Measurements from ENCODE around the gene ARHGEF4.

The ARHGEF4 gene

DNA sequence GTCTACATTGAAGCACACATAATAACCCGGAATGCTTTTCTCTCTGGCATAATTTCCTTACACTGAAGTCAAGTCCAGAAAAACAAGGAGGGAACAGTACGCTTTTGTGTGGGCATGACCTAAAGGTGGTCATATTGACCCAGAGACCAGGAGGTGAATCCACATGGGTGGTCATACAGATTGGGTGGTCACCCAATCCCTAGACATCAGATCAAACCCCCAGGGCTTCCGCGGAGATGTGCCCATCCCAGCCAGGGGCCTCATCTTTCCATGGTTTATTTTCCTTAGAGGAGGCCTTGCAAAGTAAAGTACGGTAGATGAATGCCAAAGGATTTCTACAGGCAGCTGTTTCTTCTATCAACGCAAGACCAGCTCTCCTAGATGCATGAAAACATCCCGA, 217.8 kb downstream of the ARHGEF4 start:
- DNase-seq (ENCODE audit: low read depth) = no peak
- H3K4me3 ChIP-seq (ENCODE audit: control insufficient read depth, low read depth, low read length) = no peak overlapping the region
- TF ChIP-seq, protein P1, sequence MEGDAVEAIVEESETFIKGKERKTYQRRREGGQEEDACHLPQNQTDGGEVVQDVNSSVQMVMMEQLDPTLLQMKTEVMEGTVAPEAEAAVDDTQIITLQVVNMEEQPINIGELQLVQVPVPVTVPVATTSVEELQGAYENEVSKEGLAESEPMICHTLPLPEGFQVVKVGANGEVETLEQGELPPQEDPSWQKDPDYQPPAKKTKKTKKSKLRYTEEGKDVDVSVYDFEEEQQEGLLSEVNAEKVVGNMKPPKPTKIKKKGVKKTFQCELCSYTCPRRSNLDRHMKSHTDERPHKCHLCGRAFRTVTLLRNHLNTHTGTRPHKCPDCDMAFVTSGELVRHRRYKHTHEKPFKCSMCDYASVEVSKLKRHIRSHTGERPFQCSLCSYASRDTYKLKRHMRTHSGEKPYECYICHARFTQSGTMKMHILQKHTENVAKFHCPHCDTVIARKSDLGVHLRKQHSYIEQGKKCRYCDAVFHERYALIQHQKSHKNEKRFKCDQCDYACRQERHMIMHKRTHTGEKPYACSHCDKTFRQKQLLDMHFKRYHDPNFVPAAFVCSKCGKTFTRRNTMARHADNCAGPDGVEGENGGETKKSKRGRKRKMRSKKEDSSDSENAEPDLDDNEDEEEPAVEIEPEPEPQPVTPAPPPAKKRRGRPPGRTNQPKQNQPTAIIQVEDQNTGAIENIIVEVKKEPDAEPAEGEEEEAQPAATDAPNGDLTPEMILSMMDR (conservative IDR thresholded peaks at IDR 0.05; ENCODE audit: control insufficient read depth, insufficient read depth, low read depth, low read length) = no peak

GRCh38 chr2:131055169-131056065, 218.7 kb downstream of the ARHGEF4 start:
- TF ChIP-seq, protein P1 (conservative IDR thresholded peaks at IDR 0.05; ENCODE audit: control insufficient read depth, insufficient read depth, low read depth, low read length) = no peak
- DNase-seq (ENCODE audit: low read depth) = peak; percentile 44

GRCh38 chr2:131056204-131056931, 219.7 kb downstream of the ARHGEF4 start:
- TF ChIP-seq, protein P1 (conservative IDR thresholded peaks at IDR 0.05; ENCODE audit: control insufficient read depth, insufficient read depth, low read depth, low read length) = no peak
- peak; percentile 39 for DNase-seq (ENCODE audit: low read depth)
- H3K4me3 ChIP-seq (ENCODE audit: control insufficient read depth, low read depth, low read length) = no peak overlapping the region

More at GRCh38 chr2:131055169-131056065, 218.7 kb downstream of the ARHGEF4 start:
- no peak overlapping the region for H3K4me3 ChIP-seq (ENCODE audit: control insufficient read depth, low read depth, low read length)

- DNase-seq (ENCODE audit: low read depth) = no peak
- TF ChIP-seq, protein P1 (conservative IDR thresholded peaks at IDR 0.05; ENCODE audit: control insufficient read depth, insufficient read depth, low read depth, low read length) = no peak
- H3K4me3 ChIP-seq (ENCODE audit: control insufficient read depth, low read depth, low read length) = no peak overlapping the region
Observed at GRCh38 chr2:131056932-131057287, 220.2 kb downstream of the ARHGEF4 start.

DNA sequence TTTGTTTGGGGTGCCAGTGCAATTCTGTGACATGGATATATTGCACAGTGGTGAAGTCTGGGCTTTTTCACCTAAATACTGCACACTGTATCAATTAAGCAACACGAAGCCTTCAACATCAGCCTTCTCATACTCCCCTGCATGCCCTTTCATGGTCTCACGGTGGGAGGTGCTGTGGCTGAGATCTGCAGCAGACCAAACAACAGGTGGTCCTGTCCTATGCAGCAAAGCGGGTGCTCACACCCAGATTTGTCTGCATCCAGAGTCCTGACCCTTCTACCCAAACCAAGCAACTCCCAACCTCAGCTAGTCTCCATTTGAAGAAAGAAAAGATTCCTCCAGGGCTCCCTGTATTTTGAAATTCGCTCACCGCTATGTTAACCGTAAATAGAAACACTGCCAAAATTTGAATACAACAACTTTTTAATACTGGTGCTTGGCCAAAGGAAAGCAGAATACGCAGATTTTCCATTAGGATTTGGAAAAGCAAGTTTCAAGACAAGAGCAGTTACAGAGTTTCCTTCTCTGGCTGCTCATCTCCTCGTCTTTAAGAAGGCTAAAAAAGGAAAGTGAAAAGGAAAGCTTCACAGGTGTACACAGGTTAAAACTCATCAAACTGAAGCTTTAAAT, 221.6 kb downstream of the ARHGEF4 start:
- no peak for DNase-seq (ENCODE audit: low read depth)
- no peak overlapping the region for H3K4me3 ChIP-seq (ENCODE audit: control insufficient read depth, low read depth, low read length)
- TF ChIP-seq, protein P1 (conservative IDR thresholded peaks at IDR 0.05; ENCODE audit: control insufficient read depth, insufficient read depth, low read depth, low read length) = no peak

- TF ChIP-seq, protein P1 (conservative IDR thresholded peaks at IDR 0.05; ENCODE audit: control insufficient read depth, insufficient read depth, low read depth, low read length) = no peak
- DNase-seq (ENCODE audit: low read depth) = no peak
- no peak overlapping the region for H3K4me3 ChIP-seq (ENCODE audit: control insufficient read depth, low read depth, low read length)
Observed at GRCh38 chr2:131058920-131059319, 222.2 kb downstream of the ARHGEF4 start.

Data from fibroblast of mammary gland (primary cell).